Measurements from ENCODE around the gene ARHGEF17.

DNA sequence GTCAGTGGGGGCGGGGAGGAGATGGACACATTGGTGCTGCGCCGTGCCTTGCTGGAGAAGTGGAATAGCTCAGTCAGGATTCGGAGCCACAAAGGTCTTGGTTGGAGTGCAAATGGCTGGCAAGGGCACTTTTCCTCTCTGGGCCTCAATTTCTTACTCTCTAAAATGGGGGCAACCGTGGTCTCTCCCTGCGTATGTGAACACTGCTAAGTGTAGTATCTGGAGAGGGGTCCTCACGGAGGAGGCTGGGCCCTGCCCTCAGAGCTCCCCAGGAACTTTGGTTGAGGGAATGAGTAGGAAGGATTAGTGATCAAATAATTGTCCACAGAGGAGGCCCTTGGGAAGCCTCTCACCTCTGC is 35.4 kb upstream of the ARHGEF17 start:
- TF ChIP-seq, protein P1, sequence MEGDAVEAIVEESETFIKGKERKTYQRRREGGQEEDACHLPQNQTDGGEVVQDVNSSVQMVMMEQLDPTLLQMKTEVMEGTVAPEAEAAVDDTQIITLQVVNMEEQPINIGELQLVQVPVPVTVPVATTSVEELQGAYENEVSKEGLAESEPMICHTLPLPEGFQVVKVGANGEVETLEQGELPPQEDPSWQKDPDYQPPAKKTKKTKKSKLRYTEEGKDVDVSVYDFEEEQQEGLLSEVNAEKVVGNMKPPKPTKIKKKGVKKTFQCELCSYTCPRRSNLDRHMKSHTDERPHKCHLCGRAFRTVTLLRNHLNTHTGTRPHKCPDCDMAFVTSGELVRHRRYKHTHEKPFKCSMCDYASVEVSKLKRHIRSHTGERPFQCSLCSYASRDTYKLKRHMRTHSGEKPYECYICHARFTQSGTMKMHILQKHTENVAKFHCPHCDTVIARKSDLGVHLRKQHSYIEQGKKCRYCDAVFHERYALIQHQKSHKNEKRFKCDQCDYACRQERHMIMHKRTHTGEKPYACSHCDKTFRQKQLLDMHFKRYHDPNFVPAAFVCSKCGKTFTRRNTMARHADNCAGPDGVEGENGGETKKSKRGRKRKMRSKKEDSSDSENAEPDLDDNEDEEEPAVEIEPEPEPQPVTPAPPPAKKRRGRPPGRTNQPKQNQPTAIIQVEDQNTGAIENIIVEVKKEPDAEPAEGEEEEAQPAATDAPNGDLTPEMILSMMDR (IDR thresholded peaks at IDR 0.05), result no peak
- TF ChIP-seq EP300 (IDR thresholded peaks at IDR 0.05; ENCODE audit: low read depth), result no peak

Data from transverse colon (tissue), 3 donors.